Embryonic facial prominence (tissue), 1 donor: Measurements from ENCODE around the gene CKAP5.

ENCODE experiments used
- DNase-seq: peaks from one replicate; pipeline ENCODE4 v3.0.0-alpha.2; 2016; ENCODE audit errors: extremely low spot score

CKAP5 gene

DNA sequence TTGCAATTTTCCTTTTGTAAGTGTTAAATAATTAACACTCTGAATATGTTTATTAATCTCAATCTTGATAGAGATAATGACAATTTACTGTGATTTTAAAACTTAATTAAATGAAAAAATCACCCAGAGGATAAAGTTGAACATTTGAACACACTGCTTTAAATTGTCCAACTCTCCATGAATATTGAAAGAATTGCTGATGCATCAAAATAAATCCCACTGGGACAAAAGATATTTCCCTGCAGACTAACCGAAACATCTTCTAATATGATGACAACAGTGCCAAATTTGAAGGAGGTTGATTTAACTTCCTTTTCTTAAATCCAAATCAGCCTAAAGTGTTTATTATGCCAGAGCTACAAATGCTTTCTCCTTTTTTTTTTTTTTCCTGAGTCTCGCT is 79.4 kb downstream of the CKAP5 start:
- no peak for DNase-seq

DNA sequence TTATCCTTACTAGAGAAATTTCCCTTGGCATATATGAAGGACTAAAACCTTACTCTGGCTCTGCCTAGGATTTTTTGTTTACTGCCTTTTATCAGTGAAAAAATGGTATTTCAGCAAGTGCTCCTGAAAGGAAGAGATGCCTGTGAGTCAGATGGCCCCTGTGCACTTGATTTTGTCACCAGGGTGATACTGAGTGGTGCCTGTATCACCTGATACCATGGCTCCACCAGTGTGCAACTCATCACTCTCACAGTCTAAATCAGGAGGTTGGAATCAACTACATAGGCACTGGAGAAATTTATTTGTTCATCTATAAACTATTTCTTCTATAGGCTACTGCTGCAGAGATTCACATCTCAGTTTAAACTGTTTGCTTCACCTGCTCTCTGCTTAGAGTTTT is 83.8 kb downstream of the CKAP5 start:
- no peak for DNase-seq

GRCh38 chr11:46761807-46762206 is 84.3 kb downstream of the CKAP5 start:
- DNase-seq = no peak

- DNase-seq = no peak
These were observed 85.5 kb downstream of the CKAP5 start for GRCh38 chr11:46760429-46761128.

- no peak for DNase-seq
These were observed 86.9 kb downstream of the CKAP5 start for GRCh38 chr11:46759196-46759595.

GRCh38 chr11:46755962-46756361 is 90.1 kb downstream of the CKAP5 start:
- no peak for DNase-seq

GRCh38 chr11:46747150-46747549 is 98.9 kb downstream of the CKAP5 start:
- no peak for DNase-seq

GRCh38 chr11:46745995-46746394 is 100.1 kb downstream of the CKAP5 start:
- DNase-seq = no peak

GRCh38 chr11:46745328-46745727 is 100.8 kb downstream of the CKAP5 start:
- no peak for DNase-seq

- no peak for DNase-seq
These were observed 102.3 kb downstream of the CKAP5 start for GRCh38 chr11:46743693-46744339.

GRCh38 chr11:46743043-46743442 is 103.0 kb downstream of the CKAP5 start:
- DNase-seq = no peak

DNA sequence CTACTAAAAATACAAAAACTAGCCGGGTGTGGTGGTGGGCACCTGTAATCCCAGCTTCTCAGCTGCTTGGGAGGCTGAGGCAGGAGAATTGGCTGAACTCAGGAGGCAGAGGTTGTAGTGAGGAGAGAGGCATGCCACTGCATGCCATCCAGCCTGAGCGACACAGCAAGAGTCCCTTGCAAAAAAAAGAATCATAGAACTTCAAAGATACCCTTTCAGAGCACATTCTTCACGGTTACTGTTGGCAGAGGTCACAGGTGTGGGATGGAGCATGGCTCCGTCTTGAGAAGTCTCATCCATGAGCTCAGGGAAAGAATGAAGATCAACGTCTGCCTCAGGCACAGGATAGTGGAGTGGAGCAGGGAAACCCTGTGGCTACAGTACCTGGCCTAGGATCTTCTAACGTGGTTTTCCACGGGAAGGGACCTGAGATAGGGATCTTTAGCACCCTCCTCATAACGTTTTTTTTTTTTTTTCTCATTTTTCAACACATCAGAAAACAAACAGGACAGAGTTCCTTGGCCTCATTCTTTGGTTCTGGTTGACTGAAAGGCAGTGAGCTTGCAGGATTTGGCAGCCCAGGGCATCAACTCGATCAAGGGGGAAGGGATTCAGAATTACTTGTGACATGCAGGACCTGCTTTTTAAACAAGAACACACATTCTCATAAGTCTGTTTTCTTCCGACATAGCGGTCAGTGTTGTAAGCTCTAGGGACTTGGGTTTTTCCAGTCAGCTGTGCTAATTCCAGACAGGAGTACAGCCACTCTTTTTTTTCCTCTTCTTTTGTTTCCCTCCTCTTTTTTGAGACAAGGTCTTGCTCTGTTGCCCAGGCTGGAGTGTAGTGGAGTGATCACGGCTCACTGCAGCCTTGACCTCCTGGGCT is 104.2 kb downstream of the CKAP5 start:
- no peak for DNase-seq

DNA sequence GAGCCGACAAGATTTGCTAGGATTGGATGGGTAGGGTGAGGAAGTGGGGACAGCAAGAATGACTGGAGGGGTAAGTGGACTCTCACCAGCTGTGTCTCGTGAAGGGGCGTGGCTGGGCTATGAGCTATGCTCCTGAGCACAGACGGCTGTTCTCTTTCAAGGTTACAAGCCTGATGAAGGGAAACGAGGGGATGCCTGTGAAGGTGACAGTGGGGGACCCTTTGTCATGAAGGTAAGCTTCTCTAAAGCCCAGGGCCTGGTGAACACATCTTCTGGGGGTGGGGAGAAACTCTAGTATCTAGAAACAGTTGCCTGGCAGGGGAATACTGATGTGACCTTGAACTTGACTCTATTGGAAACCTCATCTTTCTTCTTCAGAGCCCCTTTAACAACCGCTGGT is 107.2 kb downstream of the CKAP5 start:
- DNase-seq = no peak

- no peak for DNase-seq
These were observed 108.4 kb downstream of the CKAP5 start for GRCh38 chr11:46737699-46738098.

DNA sequence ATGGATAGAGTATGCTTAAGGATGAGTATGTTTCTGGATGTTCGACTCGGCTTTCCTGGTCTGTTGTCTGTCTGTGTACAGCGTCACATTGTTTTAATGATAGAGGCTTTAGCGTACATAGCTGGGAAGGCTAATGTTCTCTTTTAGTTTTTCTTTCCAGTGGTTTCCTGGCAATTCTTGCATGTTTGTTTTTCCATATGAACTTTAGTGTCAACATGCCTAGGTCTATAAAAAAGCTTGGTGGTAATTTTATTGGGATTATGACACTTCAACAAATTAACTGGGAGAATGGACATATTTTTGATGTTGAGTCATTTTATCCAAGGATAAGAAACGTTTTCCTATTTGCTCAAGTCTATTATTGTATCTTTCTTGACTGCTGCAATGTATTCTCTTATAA is 109.5 kb downstream of the CKAP5 start:
- no peak for DNase-seq

DNA sequence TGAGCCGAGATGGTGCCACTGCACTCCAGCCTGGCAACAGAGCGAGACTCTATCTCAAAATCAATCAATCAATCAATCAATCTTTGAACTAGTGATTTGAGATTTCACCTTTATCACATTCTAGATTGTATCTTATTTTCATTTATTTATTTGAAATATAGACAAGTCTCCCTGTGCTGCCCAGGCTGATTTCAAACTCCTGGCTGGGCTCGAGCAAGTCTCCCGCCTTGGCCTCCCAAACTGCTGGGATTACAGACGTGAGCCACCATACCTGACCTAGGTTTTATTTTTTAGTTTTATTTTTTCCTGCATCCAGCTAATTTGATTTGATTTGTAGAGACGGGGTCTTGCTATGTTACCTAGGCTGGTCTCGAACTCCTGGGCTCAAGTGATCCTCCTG is 109.9 kb downstream of the CKAP5 start:
- no peak for DNase-seq

DNA sequence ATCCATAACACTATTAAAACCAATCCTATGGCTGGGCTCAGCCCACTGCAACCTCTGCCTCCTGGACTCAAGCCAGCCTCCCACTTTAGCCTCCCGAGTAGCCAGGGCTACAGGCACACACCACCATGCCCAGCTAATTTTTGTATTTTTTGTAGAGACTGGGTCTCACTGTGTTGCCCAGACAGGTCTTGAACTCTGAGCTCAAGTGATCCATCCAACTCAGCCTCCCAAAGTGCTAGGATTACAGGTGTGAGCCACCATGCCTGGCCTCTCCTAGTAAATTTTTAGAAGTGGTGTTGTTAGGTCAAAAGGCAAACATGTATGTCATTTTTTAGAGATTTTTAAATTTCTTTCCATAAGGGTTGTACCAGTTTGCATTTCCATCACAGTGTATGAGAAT is 112.8 kb downstream of the CKAP5 start:
- DNase-seq = no peak

DNA sequence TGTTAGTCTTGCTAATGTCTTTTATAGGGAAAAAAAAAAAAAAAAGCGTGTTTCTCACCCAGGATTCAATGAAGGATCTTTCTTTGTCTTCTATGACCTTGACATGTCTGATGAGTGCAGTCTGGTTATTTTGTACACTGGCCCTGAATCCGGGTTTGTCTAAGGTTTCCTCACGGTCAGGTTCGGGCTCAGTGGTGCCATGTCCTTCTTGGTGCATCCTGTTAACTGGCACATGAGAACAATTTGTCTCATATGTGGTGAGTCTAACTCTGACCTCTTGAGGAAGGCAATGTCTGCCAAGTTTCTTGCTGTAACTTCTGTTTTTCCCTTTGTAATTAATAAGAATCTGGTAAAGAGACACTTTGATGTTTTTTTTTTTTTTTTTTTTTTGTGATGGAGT is 114.5 kb downstream of the CKAP5 start:
- no peak for DNase-seq

DNA sequence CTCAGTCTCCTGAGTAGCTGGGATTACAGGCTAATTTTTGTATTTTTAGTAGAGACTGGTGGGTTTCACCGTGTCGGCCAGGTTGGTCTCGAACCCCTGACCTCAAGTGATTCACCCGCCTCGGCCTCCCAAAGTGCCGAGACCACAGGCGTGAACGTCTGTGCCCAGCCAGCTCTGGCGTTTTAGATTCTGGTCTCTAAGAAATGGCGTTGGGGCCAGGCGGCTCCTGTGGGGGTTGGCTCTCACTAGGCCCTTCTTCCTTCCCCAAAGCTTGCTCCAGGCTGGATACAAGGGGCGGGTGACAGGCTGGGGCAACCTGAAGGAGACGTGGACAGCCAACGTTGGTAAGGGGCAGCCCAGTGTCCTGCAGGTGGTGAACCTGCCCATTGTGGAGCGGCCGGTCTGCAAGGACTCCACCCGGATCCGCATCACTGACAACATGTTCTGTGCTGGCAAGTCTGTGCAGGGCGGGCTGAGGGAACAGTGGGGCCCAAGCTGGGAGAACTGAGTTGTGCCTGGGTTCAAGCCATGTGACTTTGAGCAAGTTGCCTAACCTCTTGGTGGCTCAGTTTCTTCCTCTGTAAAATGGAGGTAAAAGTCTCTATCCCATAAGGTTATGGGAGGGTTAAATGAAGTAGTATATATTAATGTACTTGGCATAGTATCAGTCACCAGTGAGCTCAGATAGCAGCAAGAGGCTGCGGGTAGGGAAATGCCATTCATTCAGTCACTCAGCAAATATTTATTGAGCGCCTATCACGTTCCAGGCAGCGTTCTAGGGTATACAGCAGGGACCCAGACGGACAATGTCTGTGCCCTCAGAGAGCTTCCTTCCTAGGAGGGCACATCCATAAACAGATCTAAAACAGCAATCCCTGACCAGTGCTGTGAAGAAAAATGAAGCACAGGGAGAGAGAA is 116.7 kb downstream of the CKAP5 start:
- no peak for DNase-seq

DNA sequence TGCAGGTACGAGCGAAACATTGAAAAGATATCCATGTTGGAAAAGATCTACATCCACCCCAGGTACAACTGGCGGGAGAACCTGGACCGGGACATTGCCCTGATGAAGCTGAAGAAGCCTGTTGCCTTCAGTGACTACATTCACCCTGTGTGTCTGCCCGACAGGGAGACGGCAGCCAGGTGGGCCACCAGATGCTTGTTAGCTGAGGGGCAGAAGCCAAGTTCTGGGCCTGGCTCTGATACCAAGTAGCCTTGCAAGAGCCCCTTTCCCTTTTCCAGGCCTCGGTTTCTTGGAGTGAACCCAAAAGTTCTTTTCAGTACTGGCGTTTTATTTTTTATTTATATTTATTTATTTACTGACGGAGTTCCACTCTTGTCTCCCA is 117.4 kb downstream of the CKAP5 start:
- DNase-seq = no peak

GRCh38 chr11:46727952-46728658 is 118.0 kb downstream of the CKAP5 start:
- no peak for DNase-seq
